Activated CD4-positive, alpha-beta T cell treated with anti-CD3 and anti-CD28 coated beads, Interleukin-10, Interleukin-2, amounts not matched to agents 100 ng/mL and 50 ng/mL, durations not matched to agents 16 hours and 8 hours (primary cell): ENCODE data around the gene PTGDS.

Source experiments
- DNase-seq: peaks from one replicate; pipeline ENCODE4 v3.0.0-alpha.2; 2020

Gene PTGDS

GRCh38 chr9:136958898-136959850, 18.1 kb upstream of the PTGDS start:
- no peak for DNase-seq

GRCh38 chr9:136960212-136960937, 16.9 kb upstream of the PTGDS start:
- DNase-seq: no peak

GRCh38 chr9:136960938-136961275, 16.4 kb upstream of the PTGDS start:
- DNase-seq: no peak

GRCh38 chr9:136961279-136962065, 15.8 kb upstream of the PTGDS start:
- no peak for DNase-seq

DNA sequence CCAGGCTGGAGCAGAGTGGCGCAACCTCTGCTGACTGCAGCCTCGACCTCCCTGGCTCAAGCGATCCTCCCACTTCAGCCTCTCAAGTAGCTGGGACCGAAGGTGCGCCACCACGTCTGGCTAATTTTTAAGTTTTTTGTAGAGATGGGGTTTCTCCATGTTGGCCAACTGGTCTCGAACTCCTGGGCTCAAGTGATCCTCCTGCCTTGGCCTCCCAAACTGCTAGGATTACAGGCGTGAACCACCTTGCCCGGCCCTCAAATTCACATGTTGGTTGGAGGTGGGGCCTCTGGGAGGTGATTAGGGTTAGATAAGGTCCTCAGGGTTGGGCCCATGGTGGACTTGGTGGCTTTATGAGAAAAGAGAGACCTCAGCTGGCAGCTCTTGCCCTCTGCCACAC, 15.1 kb upstream of the PTGDS start:
- no peak for DNase-seq

DNA sequence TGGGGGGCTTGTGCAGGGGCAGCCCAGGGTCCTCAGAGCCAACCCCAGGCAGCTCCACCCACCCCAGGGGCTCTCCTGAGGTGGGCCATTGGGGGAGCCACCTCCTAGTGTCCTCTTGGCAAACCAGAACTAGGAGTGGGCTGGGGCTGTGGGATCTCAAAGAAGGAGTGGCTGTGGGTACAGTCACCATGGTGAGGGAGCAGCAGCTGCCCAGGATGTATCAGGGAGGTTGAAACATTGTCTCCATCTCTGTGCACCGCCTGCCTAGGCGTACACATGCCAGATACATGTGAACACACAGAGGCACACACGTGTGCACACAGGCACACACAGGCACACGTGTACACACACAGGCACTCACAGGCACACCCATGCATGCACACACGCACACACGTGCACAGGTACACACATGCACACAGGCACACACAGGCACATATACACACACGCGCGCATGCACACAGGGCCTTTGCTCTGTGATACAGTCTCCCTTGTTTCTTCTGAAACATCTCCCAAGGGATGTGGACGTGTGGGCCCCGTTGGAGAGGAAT, 14.5 kb upstream of the PTGDS start:
- no peak for DNase-seq

DNA sequence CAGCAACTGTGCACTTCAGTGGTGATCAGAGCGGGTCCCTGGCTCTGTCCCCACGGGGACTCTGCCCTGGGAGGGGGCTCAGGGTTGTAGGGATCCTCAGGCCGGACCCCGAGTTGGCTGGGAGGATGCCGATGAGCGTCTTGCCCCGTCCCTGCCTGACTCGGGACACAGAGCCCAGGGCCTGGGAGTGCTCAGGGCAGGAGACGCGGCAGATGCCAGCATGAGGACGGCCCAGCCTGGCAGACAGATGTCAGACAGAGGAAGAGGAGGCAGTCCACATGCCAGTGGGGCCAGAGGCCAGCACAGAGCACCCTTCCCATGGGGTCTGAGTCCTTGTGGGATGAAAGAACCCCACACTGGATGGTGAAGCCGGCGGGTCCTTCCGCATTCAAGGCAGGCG, 14.0 kb upstream of the PTGDS start:
- DNase-seq: no peak

DNA sequence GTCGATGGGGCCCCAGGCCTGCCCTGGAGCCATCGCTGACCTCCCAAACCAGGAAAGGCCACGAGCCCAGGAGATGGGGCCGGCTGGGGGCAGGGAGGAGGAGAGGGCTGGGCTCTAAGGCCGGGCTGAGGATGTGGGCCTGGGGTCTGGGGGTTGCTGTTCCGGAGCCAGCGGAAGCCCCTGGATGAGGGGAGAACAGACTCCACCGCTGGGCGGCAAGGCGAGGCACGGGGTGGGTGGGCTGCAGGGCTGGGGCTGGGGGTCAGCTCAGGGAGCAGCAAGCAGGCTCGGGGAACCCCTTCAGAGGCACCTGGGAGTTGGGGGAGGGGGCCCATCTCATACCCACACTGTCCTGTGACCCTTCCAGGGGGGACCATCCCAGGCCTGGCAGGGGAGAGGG, 13.6 kb upstream of the PTGDS start:
- DNase-seq: no peak

DNA sequence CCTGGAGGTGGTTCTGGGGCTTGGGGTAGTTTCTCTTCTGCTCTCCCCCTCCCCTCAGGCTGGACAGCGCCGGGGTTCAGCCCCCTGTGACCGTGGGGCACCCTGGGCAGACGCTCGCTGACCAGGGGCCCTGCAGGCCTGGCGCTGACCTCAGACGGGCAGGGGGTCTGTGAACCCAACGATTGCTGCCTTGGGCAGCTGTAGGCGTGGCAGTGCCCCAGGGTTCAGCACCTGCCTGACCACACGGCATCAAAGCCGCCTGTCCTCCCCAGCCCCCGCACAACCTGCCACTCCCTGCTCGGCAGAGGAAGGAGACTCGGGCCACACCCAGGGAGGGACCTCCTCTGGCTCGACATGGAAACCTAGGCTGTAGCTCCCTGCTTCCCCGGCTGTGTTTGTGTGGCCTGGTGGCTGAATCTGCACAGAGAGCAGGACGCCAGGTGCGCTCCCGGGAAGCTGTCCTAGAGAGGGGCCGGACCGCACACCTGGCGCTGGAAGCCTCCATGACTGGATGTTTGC, 13.1 kb upstream of the PTGDS start:
- no peak for DNase-seq

- no peak for DNase-seq
Measured at GRCh38 chr9:136964833-136965422, 12.4 kb upstream of the PTGDS start.

DNA sequence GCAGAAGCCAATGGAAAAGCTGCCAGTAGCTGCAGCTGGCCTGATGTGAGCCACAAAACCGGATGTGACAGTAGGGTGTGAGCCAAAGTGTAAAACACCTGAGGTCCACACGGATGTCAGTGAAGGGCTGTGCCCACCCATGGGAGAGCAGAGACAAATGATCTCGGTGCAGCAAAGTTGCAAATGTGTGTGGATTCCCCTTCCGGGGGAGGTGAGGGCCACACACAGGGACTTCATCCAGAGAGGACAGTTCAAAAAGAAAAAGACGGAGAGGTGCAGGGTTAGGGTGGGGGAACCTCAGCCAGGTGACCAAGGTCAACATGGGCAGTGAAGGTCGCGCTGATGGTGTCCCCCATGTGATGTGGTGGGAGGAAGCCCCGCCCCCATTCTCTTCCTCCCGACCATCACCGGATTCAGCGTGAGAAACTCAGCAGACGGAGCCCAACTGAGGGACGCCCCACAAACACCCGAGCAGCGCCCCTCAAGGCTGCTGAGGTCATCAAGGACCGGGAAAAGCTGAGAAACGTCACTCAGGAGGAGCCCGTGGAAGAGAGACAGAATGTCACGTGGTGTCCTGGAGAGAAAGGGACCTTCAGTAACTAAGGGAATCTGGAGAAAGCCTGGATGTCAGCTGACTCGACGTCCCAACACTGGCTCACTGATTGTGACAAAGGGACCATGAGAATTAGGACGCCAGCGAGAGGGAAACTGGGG, 11.4 kb upstream of the PTGDS start:
- DNase-seq: peak; percentile 38

DNA sequence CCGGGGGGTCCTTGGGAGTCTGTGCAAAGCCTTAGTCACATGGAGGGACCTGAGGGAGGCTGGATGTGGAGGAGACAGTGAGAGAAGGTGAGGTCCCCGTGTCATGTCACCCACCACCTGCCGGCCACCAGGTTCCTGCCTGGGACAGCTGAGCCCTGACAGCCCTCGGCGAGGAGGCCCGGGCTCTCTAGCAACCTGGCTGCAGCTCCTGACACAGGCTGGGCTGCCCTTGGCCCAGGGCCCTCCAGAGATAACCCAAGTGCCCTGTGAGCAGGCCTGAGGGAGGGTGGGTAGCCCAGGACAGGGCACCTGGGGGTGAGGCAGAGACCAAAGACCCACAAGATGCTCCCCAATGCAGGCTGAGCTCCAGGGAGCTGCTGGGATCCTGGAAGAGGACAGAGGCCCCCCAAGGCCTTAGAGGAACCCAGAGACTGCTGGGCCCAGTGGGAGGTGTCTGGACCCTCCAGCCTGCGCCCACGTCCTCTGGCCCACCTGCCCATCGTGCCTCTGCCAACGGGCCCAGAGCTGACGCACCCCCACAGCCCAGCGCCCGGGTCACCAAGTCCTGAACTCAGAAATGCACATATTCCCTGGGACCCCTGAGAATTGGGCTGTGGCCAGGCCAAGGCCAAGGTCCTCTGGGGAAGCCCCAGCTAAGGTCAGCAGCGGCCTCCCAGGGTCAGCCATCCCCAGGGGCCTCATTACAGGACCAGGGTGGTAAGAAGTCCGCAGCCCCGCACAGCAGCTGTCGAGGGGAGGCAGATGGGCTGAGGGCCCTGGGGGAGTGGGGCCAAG, 8.8 kb upstream of the PTGDS start:
- no peak for DNase-seq

DNA sequence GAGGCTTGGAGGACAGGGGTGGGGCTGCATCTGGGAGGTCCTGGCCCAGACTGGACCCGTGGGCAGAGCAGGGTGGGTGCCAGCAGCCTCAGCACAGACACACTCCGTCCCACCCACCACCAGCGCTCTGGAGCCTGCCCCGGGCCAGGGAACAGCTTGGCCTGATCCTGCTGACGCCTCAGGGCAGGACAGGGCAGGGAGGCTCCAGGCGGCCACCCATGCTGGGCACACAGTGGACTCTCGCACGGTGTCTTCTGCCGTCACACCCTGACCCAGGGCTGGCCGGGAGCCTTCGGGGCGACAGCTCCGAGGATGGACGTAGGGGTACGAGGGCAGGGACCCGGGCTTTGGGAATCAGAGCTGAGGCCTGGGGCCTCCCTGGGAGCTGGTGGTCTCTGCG, 8.2 kb upstream of the PTGDS start:
- DNase-seq: no peak

GRCh38 chr9:136969774-136970173, 7.5 kb upstream of the PTGDS start:
- no peak for DNase-seq

DNA sequence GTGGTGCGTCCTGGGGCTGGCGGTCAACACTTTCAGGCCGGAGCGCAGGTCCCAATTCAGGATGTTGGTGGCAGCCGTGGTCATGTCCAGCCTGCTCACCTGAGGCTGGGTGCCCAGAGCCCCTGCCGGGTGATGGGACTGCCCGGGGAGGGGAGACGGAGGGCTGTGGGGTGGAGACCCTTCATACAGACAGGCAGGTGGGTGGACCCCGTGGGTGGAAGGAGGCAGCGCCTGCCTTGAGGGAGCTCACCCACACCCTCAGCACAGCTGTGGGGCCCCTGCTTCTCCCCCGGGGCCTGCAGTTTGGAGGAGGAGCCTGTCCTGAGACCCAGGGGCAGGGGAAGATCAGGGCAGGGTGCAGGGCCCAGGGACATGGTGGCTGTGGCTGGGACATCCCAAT, 6.9 kb upstream of the PTGDS start:
- no peak for DNase-seq

DNA sequence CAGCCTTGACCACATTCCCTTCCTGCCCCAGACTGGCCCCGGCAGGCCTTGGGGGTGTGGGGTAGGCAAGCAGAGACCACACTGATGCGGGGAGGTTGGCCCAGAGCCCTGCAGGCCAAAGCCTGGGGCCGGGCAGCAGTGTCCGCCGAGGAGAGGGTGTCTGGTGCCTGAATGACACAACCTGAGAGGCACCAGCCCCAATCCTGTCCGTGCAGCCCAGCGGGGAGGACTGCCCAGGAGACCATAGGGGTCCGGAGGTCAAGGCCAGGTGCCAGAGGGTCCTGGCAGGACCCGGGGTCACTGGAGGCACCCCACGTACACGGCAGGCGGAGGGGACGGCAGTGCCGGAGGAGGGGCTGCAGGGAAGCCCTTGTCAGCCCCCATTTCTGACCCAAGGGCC, 5.6 kb upstream of the PTGDS start:
- no peak for DNase-seq

GRCh38 chr9:136972335-136972734, 5.0 kb upstream of the PTGDS start:
- no peak for DNase-seq

- no peak for DNase-seq
Measured at GRCh38 chr9:136972743-136973142, 4.6 kb upstream of the PTGDS start.

GRCh38 chr9:136973618-136974617, 3.4 kb upstream of the PTGDS start:
- no peak for DNase-seq
